Vagina (tissue), 2 donors: ENCODE data around the gene ATP5F1A. TPM values are rescaled to one million over a fixed set of nuclear protein-coding genes. Genes with fewer than 3 reads are reported as not detected.

Experiments
- DNase-seq, 2 donors: peaks; one replicate each; pipeline ENCODE4 v3.0.0-alpha.2; 2017; ENCODE audit errors: extremely low spot score in 2 of 2
- H3K27ac ChIP-seq: fragments of 200-600 bp; sonication (generic); one replicate; pipeline ENCODE4 v1.5.1; 2019
- H3K27me3 ChIP-seq: fragments of 200-600 bp; sonication (generic); one replicate; pipeline ENCODE4 v1.5.1; 2019
- H3K36me3 ChIP-seq, 2 donors: fragments of 200-600 bp; sonication (generic); one replicate each; pipeline ENCODE4 v1.5.1; 2017 to 2019
- H3K4me1 ChIP-seq: fragments of 200-600 bp; sonication (generic); one replicate; pipeline ENCODE4 v1.5.1; 2019
- H3K4me3 ChIP-seq, 2 donors: fragments of 200-600 bp; sonication (generic); 1 replicate in 1 of 2; 2 replicates in 1 of 2; pipeline ENCODE4 v1.5.1; 2016 to 2019
- H3K9me3 ChIP-seq: fragments of 200-600 bp; sonication (generic); one replicate; pipeline ENCODE4 v1.5.1; 2019
- CTCF ChIP-seq, 3 experiments: fragments of 450-650 bp in 2 of 3; fragments of 200-600 bp in 1 of 3; sonication (generic) in 1 of 3; IDR thresholded peaks; one replicate each; pipeline ENCODE4 v1.5.1; 2017 to 2019; ENCODE audit warnings: antibody characterized with exemption in 3 of 3, mild to moderate bottlenecking in 2 of 3, moderate library complexity in 2 of 3
- POLR2A ChIP-seq, 2 donors: fragments of 450-650 bp; IDR thresholded peaks; one replicate each; pipeline ENCODE4 v1.6.1; 2017; ENCODE audit warnings: antibody characterized with exemption in 2 of 2, mild to moderate bottlenecking in 2 of 2, moderate library complexity in 2 of 2
- POLR2AphosphoS5 ChIP-seq, 2 donors: sonication (generic); formaldehyde crosslinking; IDR thresholded peaks; one replicate each; pipeline ENCODE4 v1.9.0; 2017; ENCODE audit warnings: antibody characterized with exemption in 2 of 2, mild to moderate bottlenecking in 2 of 2, low read depth in 1 of 2; ENCODE audit not compliant: insufficient read depth in 1 of 2
- intact Hi-C: fragments of 100-400 bp; cut with DNase I; formaldehyde crosslinking; loops from one replicate; pipeline ENCODE4 v1.15.1; 2023
- total RNA-seq: library from RNA; depleted of rRNA; stranded (reverse); fragments of >200 nt; gene quantifications from one replicate; pipeline ENCODE4 v1.2.3, GENCODE V29; 2016

Gene ATP5F1A
- total RNA-seq, 1 donor from 2014 or later, result 247 TPM

DNA sequence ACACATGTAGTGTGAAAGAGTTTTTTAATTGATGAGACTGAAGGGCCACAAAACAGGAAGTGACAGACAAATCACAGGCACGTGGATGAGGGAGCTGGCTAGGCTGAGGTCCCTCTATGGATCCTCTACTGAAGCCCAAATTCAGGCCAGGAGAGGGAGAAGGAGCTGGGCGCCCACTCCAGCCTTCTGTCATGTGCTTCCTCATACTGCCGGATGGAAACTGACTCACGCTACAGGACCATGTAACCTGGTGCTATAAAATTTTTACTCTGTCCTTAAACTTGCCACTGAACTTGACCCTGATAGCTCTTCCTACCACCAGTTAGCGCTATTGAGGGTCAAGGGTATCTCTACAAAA, 57.4 kb downstream of the ATP5F1A start:
- no peak overlapping the region for H3K4me3 ChIP-seq
- H3K27me3 ChIP-seq, result no peaks in the 10 kb centered on the region
- H3K27ac ChIP-seq, result no peak overlapping the region
- no peaks in the 10 kb centered on the region for H3K4me1 ChIP-seq
- no peaks in the 10 kb centered on the region for H3K36me3 ChIP-seq
- no peak for DNase-seq
- no peaks in the 10 kb centered on the region for H3K9me3 ChIP-seq
- no peak for TF ChIP-seq CTCF (IDR thresholded peaks at IDR 0.05)
- TF ChIP-seq POLR2A (IDR thresholded peaks at IDR 0.05), result no peak
- no peak for TF ChIP-seq POLR2AphosphoS5 (IDR thresholded peaks at IDR 0.05; ENCODE audit: insufficient read depth in 1 of 2, low read depth in 1 of 2)
- intact Hi-C loops, result no loop called here

GRCh38 chr18:46040033-46040746, 57.9 kb downstream of the ATP5F1A start:
- no peaks in the 10 kb centered on the region for H3K9me3 ChIP-seq
- intact Hi-C loops, result no loop called here
- no peak for DNase-seq
- TF ChIP-seq CTCF (IDR thresholded peaks at IDR 0.05) (no peak), POLR2AphosphoS5 (IDR thresholded peaks at IDR 0.05; ENCODE audit: insufficient read depth in 1 of 2, low read depth in 1 of 2) (no peak), POLR2A (IDR thresholded peaks at IDR 0.05) (no peak)
- no peaks in the 10 kb centered on the region for H3K27me3 ChIP-seq
- no peak overlapping the region for H3K27ac ChIP-seq
- no peak overlapping the region for H3K4me3 ChIP-seq
- no peaks in the 10 kb centered on the region for H3K4me1 ChIP-seq
- H3K36me3 ChIP-seq, result no peaks in the 10 kb centered on the region

GRCh38 chr18:46037512-46038305, 60.4 kb downstream of the ATP5F1A start:
- Histone ChIP-seq H3K27me3 (no peaks in the 10 kb centered on the region), H3K4me1 (no peaks in the 10 kb centered on the region), H3K4me3 (no peak overlapping the region), H3K36me3 (no peaks in the 10 kb centered on the region), H3K27ac (no peak overlapping the region), H3K9me3 (no peaks in the 10 kb centered on the region)
- no peak for DNase-seq
- TF ChIP-seq POLR2AphosphoS5 (IDR thresholded peaks at IDR 0.05; ENCODE audit: insufficient read depth in 1 of 2, low read depth in 1 of 2) (no peak), CTCF (IDR thresholded peaks at IDR 0.05) (no peak), POLR2A (IDR thresholded peaks at IDR 0.05) (no peak)
- intact Hi-C loops, result no loop called here

DNA sequence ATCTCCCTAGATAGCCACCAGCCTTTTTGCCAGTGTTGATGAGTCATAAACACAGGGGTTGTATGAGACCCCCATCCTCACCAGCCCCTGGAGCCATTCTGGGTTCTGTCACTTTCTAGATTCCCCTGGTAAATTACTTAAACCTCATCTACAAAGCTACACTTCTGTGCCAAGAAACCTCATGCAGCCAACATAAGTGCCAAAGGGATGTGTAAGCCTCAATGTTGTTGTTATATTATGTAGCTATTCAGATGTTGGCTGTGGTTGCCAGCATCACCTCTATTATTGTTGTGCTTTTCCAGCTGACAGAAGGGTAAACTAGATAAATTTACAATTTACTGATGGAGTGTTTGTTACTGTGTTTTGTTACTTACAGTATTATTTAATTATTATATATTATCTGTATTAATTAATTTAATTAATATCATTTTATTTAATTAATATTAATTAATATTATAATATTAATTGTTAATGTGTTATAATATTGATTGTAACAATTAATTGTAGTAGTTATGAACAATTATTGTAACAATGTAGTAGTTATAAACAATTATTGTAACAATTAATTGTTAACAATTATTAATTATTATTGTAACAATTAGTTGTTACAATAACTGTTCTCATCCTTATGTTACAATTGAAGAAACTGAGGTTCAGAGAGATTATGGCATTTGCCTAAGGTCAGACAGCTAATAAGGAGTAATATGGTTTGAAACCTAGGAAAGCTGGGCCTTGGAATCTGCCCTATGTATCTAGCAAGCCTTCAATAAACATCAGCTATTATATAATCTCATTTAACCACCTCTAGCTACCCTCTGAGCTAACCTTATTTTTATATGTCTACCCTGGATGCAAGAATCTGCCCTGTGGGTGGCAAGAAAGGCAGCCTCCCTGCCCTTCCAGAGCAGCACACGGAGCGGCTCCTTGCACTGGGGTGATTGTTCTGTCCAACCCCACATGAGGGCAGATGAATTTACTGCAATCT, 62.1 kb downstream of the ATP5F1A start:
- Histone ChIP-seq H3K4me1 (no peaks in the 10 kb centered on the region), H3K27me3 (no peaks in the 10 kb centered on the region), H3K4me3 (no peak overlapping the region), H3K27ac (no peak overlapping the region), H3K36me3 (no peaks in the 10 kb centered on the region), H3K9me3 (no peaks in the 10 kb centered on the region)
- intact Hi-C loops, result no loop called here
- no peak for TF ChIP-seq POLR2AphosphoS5 (IDR thresholded peaks at IDR 0.05; ENCODE audit: insufficient read depth in 1 of 2, low read depth in 1 of 2)
- TF ChIP-seq CTCF (IDR thresholded peaks at IDR 0.05), result no peak
- TF ChIP-seq POLR2A (IDR thresholded peaks at IDR 0.05), result no peak
- DNase-seq, result no peak
